ENCODE measurements around the gene MED27.

DNA sequence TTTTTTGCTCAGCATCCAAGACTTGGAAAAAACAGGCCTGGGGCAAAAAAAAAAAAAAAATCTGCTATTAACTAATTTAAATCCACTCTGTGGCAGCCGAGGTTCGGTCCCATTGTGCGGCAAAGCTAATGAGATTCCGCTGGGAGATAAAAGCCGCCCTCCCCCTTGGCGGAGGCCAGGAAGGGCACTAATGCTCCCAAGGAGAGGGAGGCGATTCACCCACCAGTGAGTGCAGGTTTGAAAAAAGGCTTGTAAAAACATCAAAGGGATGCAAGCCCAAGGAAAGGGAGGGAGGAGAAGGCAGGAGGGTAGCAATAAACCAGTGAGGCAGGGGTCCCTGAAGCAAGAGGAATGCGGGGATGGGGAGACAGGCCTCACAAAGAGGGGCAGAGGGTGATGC lies 210.3 kb downstream of the MED27 start:
- no peak for TF ChIP-seq POLR2A (IDR thresholded peaks at IDR 0.05; ENCODE audit: low read depth, low read length)
- no peak for TF ChIP-seq POLR2AphosphoS5 (IDR thresholded peaks at IDR 0.05; ENCODE audit: low read depth, low read length)
- TF ChIP-seq TAF1 (IDR thresholded peaks at IDR 0.05; ENCODE audit: borderline replicate concordance, low read depth, low read length) = no peak

Data from GM12892 (cell line).